A549 (cell line): ENCODE results near the gene SLC25A19. TPM values are rescaled to one million over a fixed set of nuclear protein-coding genes. Genes with fewer than 3 reads are reported as not detected.
A peak's percentile ranks its signal among the peaks of the same experiment; 100 is the strongest.

Source experiments
- ATAC-seq, 2 experiments: fragments of 200-7000 bp in 1 of 2; fragments of >200 bp in 1 of 2; cut with Nextera tagmentation in 1 of 2; cut with Tn5 transposase in 1 of 2; 3 replicates each; pipeline versions ENCODE4 v1.8.0 to v1.9.1; 2018 to 2020; ENCODE audit warnings: mild to moderate bottlenecking in 1 of 2, moderate library complexity in 1 of 2
- CTCF ChIA-PET: fragments of 300-600 bp; sonication (Branson Sonifier 250); formaldehyde crosslinking; extraction: SDS; loops from one replicate; lab custom pipeline; 2021; ENCODE audit warnings: antibody characterized with exemption, inconsistent platforms; lab: Yijun Ruan, JAX
- POLR2A ChIA-PET: fragments of 350-600 bp; formaldehyde crosslinking; extraction: SDS; loops from one replicate; lab custom pipeline; 2021; ENCODE audit warnings: antibody characterized with exemption, inconsistent platforms; lab: Yijun Ruan, JAX
- DNase-seq, 2 experiments: peaks; one replicate each; pipeline versions ENCODE4 v3.0.0 to v3.0.0-alpha.2; 2011 to 2016; ENCODE audit warnings: low read depth in 1 of 2, low spot score in 1 of 2
- FAIRE-seq: peaks from 2 replicates; lab custom pipeline; 2011; peaks lifted over from hg19 to GRCh38; lab: Jason Lieb, UNC
- H3K27ac ChIP-seq, 2 experiments: fragments of >200 bp; sonication (Bioruptor Twin); formaldehyde crosslinking; 3 replicates each; pipeline ENCODE4 v1.5.1; 2016 to 2017
- H3K4me1 ChIP-seq: fragments of >200 bp; sonication (Bioruptor Twin); formaldehyde crosslinking; 3 replicates; pipeline ENCODE4 v1.6.1; 2016
- H3K4me2 ChIP-seq: fragments of >200 bp; sonication (Bioruptor Twin); formaldehyde crosslinking; 3 replicates; pipeline ENCODE4 v1.6.1; 2016
- H3K4me3 ChIP-seq: fragments of >200 bp; sonication (Bioruptor Twin); formaldehyde crosslinking; 3 replicates; pipeline ENCODE4 v1.5.1; 2016
- H3K9me3 ChIP-seq: fragments of >200 bp; sonication (Bioruptor Twin); formaldehyde crosslinking; 3 replicates; pipeline ENCODE4 v1.6.1; 2016
- BHLHE40 ChIP-seq: IDR thresholded peaks from 2 replicates; pipeline ENCODE4 v1.6.1; 2012; ENCODE audit warnings: low read depth, low read length, inconsistent platforms
- CBX2 ChIP-seq: fragments of 200-600 bp; sonication (generic); IDR thresholded peaks from 2 replicates; pipeline ENCODE4 v1.6.1; 2016; ENCODE audit warnings: low read depth, mild to moderate bottlenecking, borderline replicate concordance
- CHD2 ChIP-seq: fragments of 150-350 bp; IDR thresholded peaks from 2 replicates; pipeline ENCODE4 v1.6.1; 2014; ENCODE audit warnings: low read length; ENCODE audit not compliant: partially characterized antibody
- CHD4 ChIP-seq: fragments of 200-600 bp; sonication (generic); IDR thresholded peaks from 2 replicates; pipeline ENCODE4 v1.6.1; 2016; ENCODE audit warnings: antibody characterized with exemption, mild to moderate bottlenecking, borderline replicate concordance
- E2F6 ChIP-seq: IDR thresholded peaks from 2 replicates; pipeline ENCODE4 v1.6.1; 2012; ENCODE audit warnings: low read depth, borderline replicate concordance
- EHMT2 ChIP-seq: fragments of 200-600 bp; sonication (generic); IDR thresholded peaks from 2 replicates; pipeline ENCODE4 v1.6.1; 2016; ENCODE audit warnings: antibody characterized with exemption, low read depth, mild to moderate bottlenecking, moderate library complexity
- FOSB ChIP-seq: fragments of 250-450 bp; sonication (Bioruptor Pico); IDR thresholded peaks from 2 replicates; pipeline ENCODE4 v1.5.0; 2020; ENCODE audit warnings: mild to moderate bottlenecking, moderate library complexity
- HEYL ChIP-seq: fragments of 250-450 bp; sonication (Bioruptor Pico); IDR thresholded peaks from 2 replicates; pipeline ENCODE4 v1.8.0; 2021; ENCODE audit warnings: mild to moderate bottlenecking, moderate library complexity
- HMGXB4 ChIP-seq: fragments of 250-450 bp; sonication (Bioruptor Pico); IDR thresholded peaks from 2 replicates; pipeline ENCODE4 v1.5.0; 2021; ENCODE audit warnings: mild to moderate bottlenecking, moderate library complexity, borderline replicate concordance
- HOXB13 ChIP-seq: fragments of 250-450 bp; sonication (Bioruptor Pico); IDR thresholded peaks from 2 replicates; pipeline ENCODE4 v1.5.0; 2020; ENCODE audit warnings: low read depth, mild to moderate bottlenecking, moderate library complexity
- JUNB ChIP-seq: fragments of >200 bp; sonication (Bioruptor Twin); formaldehyde crosslinking; IDR thresholded peaks from 2 replicates; pipeline ENCODE4 v1.6.1; 2016
- KDM5A ChIP-seq: fragments of 200-600 bp; sonication (generic); IDR thresholded peaks from 2 replicates; pipeline ENCODE4 v1.6.1; 2016; ENCODE audit warnings: antibody characterized with exemption, mild to moderate bottlenecking
- MAX ChIP-seq: IDR thresholded peaks from 2 replicates; pipeline ENCODE4 v1.6.1; 2012
- MYC ChIP-seq: IDR thresholded peaks from 2 replicates; pipeline ENCODE4 v1.6.1; 2012; ENCODE audit warnings: mild to moderate bottlenecking, inconsistent platforms, low read length, improper control_type of control experiment, borderline replicate concordance
- POLR2A ChIP-seq: IDR thresholded peaks from 2 replicates; pipeline ENCODE4 v1.6.1; 2012; ENCODE audit warnings: mild to moderate bottlenecking, low read length
- RCOR1 ChIP-seq: fragments of 150-350 bp; IDR thresholded peaks from 2 replicates; pipeline ENCODE4 v1.6.1; 2014; ENCODE audit warnings: antibody characterized with exemption, low read length, low read depth
- SMC3 ChIP-seq: fragments of >200 bp; sonication (Bioruptor Twin); formaldehyde crosslinking; IDR thresholded peaks from 3 replicates; pipeline ENCODE4 v1.6.1; 2018; ENCODE audit warnings: inconsistent platforms
- TFCP2L1 ChIP-seq: fragments of 250-450 bp; sonication (Bioruptor Pico); IDR thresholded peaks from 2 replicates; pipeline ENCODE4 v1.5.0; 2021; ENCODE audit warnings: mild to moderate bottlenecking
- USF2 ChIP-seq: fragments of 450-650 bp; IDR thresholded peaks from 2 replicates; pipeline ENCODE4 v1.6.1; 2014; ENCODE audit warnings: antibody characterized with exemption
- ZNF302 ChIP-seq: fragments of 250-450 bp; sonication (Bioruptor Pico); IDR thresholded peaks from 2 replicates; pipeline ENCODE4 v1.9.0; 2021; ENCODE audit warnings: inconsistent platforms, mild to moderate bottlenecking, moderate library complexity
- WGBS: methylation state at CpG from one replicate; pipeline ENCODE4 v1.1.6; 2017; ENCODE audit errors: missing lambda C conversion rate; 5-methylcytosine and 5-hydroxymethylcytosine counted together
- polyA plus RNA-seq, 4 experiments: library from polyadenylated mRNA; depleted of rRNA in 3 of 4; stranded (reverse); fragments of >200 nt; fragmentation: RNase III in 1 of 4; extraction: RNeasy Plus Mini Kit Qiagen cat#74134 plus additional on column Dnase treatment in 1 of 4; gene quantifications; 2 replicates in 3 of 4; 3 replicates in 1 of 4; pipeline ENCODE4 v1.2.3, GENCODE V29; 2011 to 2017

SLC25A19 gene
- polyA plus RNA-seq, 2 of the 4 experiments (the other 2 are of a cell fraction) = 14.9 to 15.3 TPM

- Histone ChIP-seq H3K4me1 (peaks cover 16% of the 10 kb centered on the region), H3K9me3 (no peaks in the 10 kb centered on the region), H3K27ac (peak overlapping the region in 1 of 2 experiments; percentile 71; a peak in 3 of 6 replicates), H3K4me2 (no peak overlapping the region), H3K4me3 (no peak overlapping the region)
- WGBS = 82% methylated on average over 13 of the region's 13 CpGs
- ChIA-PET CTCF (interaction anchor here (0.7 to 1.7 kb wide), 8 partner anchors 10 to 116 kb away, joined by 3 to 5 read pairs (median 4); no protein-coding TSS in a partner anchor), POLR2A (no interaction called here)
- DNase-seq = no peak
- TF ChIP-seq RCOR1 = no peak
- TF ChIP-seq CBX2 = no peak
- no peak for TF ChIP-seq BHLHE40
- no peak for TF ChIP-seq MYC
- no peak for TF ChIP-seq USF2
- no peak for TF ChIP-seq CHD4
- TF ChIP-seq POLR2A = no peak
- TF ChIP-seq MAX = no peak
- no peak for TF ChIP-seq CHD2
- no peak for TF ChIP-seq TFCP2L1
- no peak for TF ChIP-seq HOXB13 (CRISPR knock-in tag)
- no peak for TF ChIP-seq FOSB (CRISPR knock-in tag)
- TF ChIP-seq E2F6 = no peak
- no peak for TF ChIP-seq KDM5A
- TF ChIP-seq EHMT2 = no peak
- TF ChIP-seq HEYL = no peak
- ATAC-seq = no peak
- FAIRE-seq = no peak
Measured at GRCh38 chr17:75307957-75308731, 18.9 kb upstream of the SLC25A19 start.

- no peaks in the 10 kb centered on the region for H3K4me1 ChIP-seq
- no peaks in the 10 kb centered on the region for H3K9me3 ChIP-seq
- DNase-seq = no peak
- CTCF ChIA-PET = interaction anchor here (0.6 to 5.5 kb wide), 6 partner anchors 10 to 111 kb away, joined by 3 to 27 read pairs (median 8); partner anchors contain the start of gene MIF4GD
- no peak for FAIRE-seq
- no peak overlapping the region for H3K4me3 ChIP-seq
- TF ChIP-seq HMGXB4 (CRISPR knock-in tag) = no peak
- TF ChIP-seq CHD4 = no peak
- no peak for TF ChIP-seq ZNF302 (CRISPR knock-in tag)
- no peak for TF ChIP-seq JUNB
- TF ChIP-seq SMC3 = no peak
- TF ChIP-seq USF2 = peak; percentile 19; the same call in 1 of the 2 replicates
- TF ChIP-seq, all 56 proteins: peak for 1
- no peak overlapping the region for H3K4me2 ChIP-seq
- POLR2A ChIA-PET = no interaction called here
- ATAC-seq = no peak; a peak in 1 of 6 replicates
- WGBS = 83% methylated on average over 17 of the region's 17 CpGs
- no peak overlapping the region for H3K27ac ChIP-seq
Measured at GRCh38 chr17:75301502-75302206, 12.4 kb upstream of the SLC25A19 start.
